ENCODE data around the gene ATP2C2.

- TF ChIP-seq CTCF (conservative IDR thresholded peaks at IDR 0.05; ENCODE audit: low read length), result no peak
- no peak for TF ChIP-seq EZH2phosphoT487 (IDR thresholded peaks at IDR 0.05; ENCODE audit: borderline replicate concordance)
These were observed 91.2 kb downstream of the ATP2C2 start for GRCh38 chr16:84459533-84459894.

Measured in Loucy (cell line).